ENCODE results near the gene ALDH3A1. TPM values are rescaled to one million over a fixed set of nuclear protein-coding genes. Genes with fewer than 3 reads are reported as not detected.
"Not testable (repeated sequence)": the region's sequence is repeated elsewhere in the genome, so short reads cannot be mapped to it uniquely, and the experiment has no call there.

ALDH3A1 gene
- total and polyA plus RNA-seq, 4 experiments from 2014 or later, result not detected

GRCh38 chr17:19766421-19767270 is 18.5 kb upstream of the ALDH3A1 start:
- Histone ChIP-seq H3K4me3 (ENCODE audit: low read length in 2 of 2) (no peak overlapping the region), H3K27me3 (ENCODE audit: insufficient read depth, low read length) (no peaks in the 10 kb centered on the region), H3K4me1 (ENCODE audit: insufficient read depth, low read length) (peaks cover 47% of the 10 kb centered on the region), H3K9me3 (ENCODE audit: control insufficient read depth in 1 of 2, low read length in 2 of 2) (no peaks in the 10 kb centered on the region), H3K27ac (ENCODE audit: low read depth, low read length) (no peak overlapping the region), H3K36me3 (ENCODE audit: insufficient read depth, low read length) (no peaks in the 10 kb centered on the region)
- ChIA-PET CTCF (ENCODE audit: partially characterized antibody) (interaction anchor here (0.7 to 9.0 kb wide), 38 partner anchors 9 to 461 kb away, joined by 3 to 154 read pairs (median 4); partner anchors contain the start of genes ALDH3A2 and B9D1), POLR2A (ENCODE audit: partially characterized antibody) (interaction anchor here (0.6 to 2.7 kb wide), 4 partner anchors 89 to 389 kb away, joined by 3 to 12 read pairs (median 3); partner anchors contain the start of gene ULK2)
- Mint-ChIP-seq H3K9me3 (no peaks in the 10 kb centered on the region), H3K27me3 (peaks cover 2% of the 10 kb centered on the region in 2 donors), H3K4me1 (peaks cover 25 to 57% (median 38%) of the 10 kb centered on the region in 4 donors), H3K27ac (peak overlapping the region; percentile 24 to 91 (median 72)), H3K4me3 (peak overlapping the region in 5 of 8 donors; percentile 31 to 54 (median 49)), H3K36me3 (no peaks in the 10 kb centered on the region)
- DNase-seq, result peak; percentile 55 to 77 (median 69)
- intact Hi-C loops (cut with micrococcal nuclease), result loop anchor here (1.0 to 5.0 kb wide), 4 partner anchors 46 to 404 kb away; partner anchors contain the start of genes ALDH3A2 and B9D1

- Histone ChIP-seq H3K27ac (ENCODE audit: low read depth, low read length) (no peak overlapping the region), H3K4me1 (ENCODE audit: insufficient read depth, low read length) (peaks cover 41% of the 10 kb centered on the region), H3K4me3 (ENCODE audit: low read length in 2 of 2) (no peak overlapping the region), H3K36me3 (ENCODE audit: insufficient read depth, low read length) (no peaks in the 10 kb centered on the region), H3K27me3 (ENCODE audit: insufficient read depth, low read length) (no peaks in the 10 kb centered on the region), H3K9me3 (ENCODE audit: control insufficient read depth in 1 of 2, low read length in 2 of 2) (no peaks in the 10 kb centered on the region)
- no peaks in the 10 kb centered on the region for H3K36me3 Mint-ChIP-seq
- no peak for DNase-seq
- ChIA-PET POLR2A (ENCODE audit: partially characterized antibody) (interaction anchor here (1.0 to 2.7 kb wide), 3 partner anchors 101 to 388 kb away, joined by 3 to 12 read pairs (median 3); partner anchors contain the start of gene ULK2), CTCF (ENCODE audit: partially characterized antibody) (interaction anchor here (0.7 to 9.0 kb wide), 33 partner anchors 8 to 460 kb away, joined by 3 to 154 read pairs (median 4); partner anchors contain the start of genes ALDH3A2 and B9D1)
- peaks cover 19 to 51% (median 31%) of the 10 kb centered on the region in 4 donors for H3K4me1 Mint-ChIP-seq
- no peak overlapping the region for H3K4me3 Mint-ChIP-seq
- H3K27me3 Mint-ChIP-seq, result peaks cover 2% of the 10 kb centered on the region in 2 donors
- H3K27ac Mint-ChIP-seq, result no peak overlapping the region
- no peaks in the 10 kb centered on the region for H3K9me3 Mint-ChIP-seq
- intact Hi-C loops (cut with micrococcal nuclease), result loop anchor here (1.0 to 5.0 kb wide), 4 partner anchors 46 to 404 kb away; partner anchors contain the start of genes ALDH3A2 and B9D1
These were observed 17.9 kb upstream of the ALDH3A1 start for GRCh38 chr17:19766016-19766415.

- intact Hi-C loops (cut with micrococcal nuclease); H3K9me3 Mint-ChIP-seq; H3K27ac ChIP-seq (ENCODE audit: low read depth, low read length); H3K4me3 Mint-ChIP-seq; H3K27me3 Mint-ChIP-seq; H3K36me3 Mint-ChIP-seq; POLR2A ChIA-PET (ENCODE audit: partially characterized antibody); H3K9me3 ChIP-seq (ENCODE audit: control insufficient read depth in 1 of 2, low read length in 2 of 2); H3K36me3 ChIP-seq (ENCODE audit: insufficient read depth, low read length); H3K4me3 ChIP-seq (ENCODE audit: low read length in 2 of 2); H3K27me3 ChIP-seq (ENCODE audit: insufficient read depth, low read length); DNase-seq: not testable (repeated sequence)
- CTCF ChIA-PET (ENCODE audit: partially characterized antibody), result interaction anchor here (0.7 to 9.0 kb wide), 12 partner anchors 8 to 964 kb away, joined by 3 to 154 read pairs (median 18); partner anchors contain the start of genes ALDH3A2 and B9D1
- Mint-ChIP-seq H3K4me1 (peaks cover 12 to 34% (median 17%) of the 10 kb centered on the region in 4 donors), H3K27ac (peak overlapping the region in 1 of 7 donors; percentile 23)
- peaks cover 25% of the 10 kb centered on the region for H3K4me1 ChIP-seq (ENCODE audit: insufficient read depth, low read length)
These were observed 15.9 kb upstream of the ALDH3A1 start for GRCh38 chr17:19763991-19764390.

GRCh38 chr17:19763416-19763815 is 15.3 kb upstream of the ALDH3A1 start:
- peaks cover 2% of the 10 kb centered on the region in 2 donors for H3K27me3 Mint-ChIP-seq
- DNase-seq, result no peak
- no peak overlapping the region for H3K27ac ChIP-seq (ENCODE audit: low read depth, low read length)
- intact Hi-C loops (cut with micrococcal nuclease), result no loop called here
- no peaks in the 10 kb centered on the region for H3K36me3 Mint-ChIP-seq
- H3K27me3 ChIP-seq (ENCODE audit: insufficient read depth, low read length), result no peaks in the 10 kb centered on the region
- peaks cover 12 to 32% (median 16%) of the 10 kb centered on the region in 4 donors for H3K4me1 Mint-ChIP-seq
- no peaks in the 10 kb centered on the region for H3K9me3 Mint-ChIP-seq
- peaks cover 21% of the 10 kb centered on the region for H3K4me1 ChIP-seq (ENCODE audit: insufficient read depth, low read length)
- peak overlapping the region in 2 of 7 donors; percentile 9 to 23 for H3K27ac Mint-ChIP-seq
- CTCF ChIA-PET (ENCODE audit: partially characterized antibody), result interaction anchor here (0.7 to 9.0 kb wide), 20 partner anchors 9 to 457 kb away, joined by 3 to 154 read pairs (median 8); partner anchors contain the start of genes ALDH3A2 and B9D1
- H3K4me3 ChIP-seq (ENCODE audit: low read length in 2 of 2), result no peak overlapping the region
- no peaks in the 10 kb centered on the region for H3K9me3 ChIP-seq (ENCODE audit: control insufficient read depth in 1 of 2, low read length in 2 of 2)
- no peaks in the 10 kb centered on the region for H3K36me3 ChIP-seq (ENCODE audit: insufficient read depth, low read length)
- POLR2A ChIA-PET (ENCODE audit: partially characterized antibody), result interaction anchor here (1.5 to 2.0 kb wide), 3 partner anchors 8 to 400 kb away, joined by 7 to 14 read pairs (median 14); partner anchors contain the start of genes ALDH3A2 and B9D1
- no peak overlapping the region for H3K4me3 Mint-ChIP-seq

GRCh38 chr17:19762515-19762961 is 14.4 kb upstream of the ALDH3A1 start:
- peaks cover 2% of the 10 kb centered on the region in 2 donors for H3K27me3 Mint-ChIP-seq
- Histone ChIP-seq H3K4me3 (ENCODE audit: low read length in 2 of 2) (no peak overlapping the region), H3K27me3 (ENCODE audit: insufficient read depth, low read length) (no peaks in the 10 kb centered on the region), H3K36me3 (ENCODE audit: insufficient read depth, low read length) (no peaks in the 10 kb centered on the region), H3K9me3 (ENCODE audit: control insufficient read depth in 1 of 2, low read length in 2 of 2) (no peaks in the 10 kb centered on the region), H3K4me1 (ENCODE audit: insufficient read depth, low read length) (peaks cover 12% of the 10 kb centered on the region), H3K27ac (ENCODE audit: low read depth, low read length) (no peak overlapping the region)
- H3K4me1 Mint-ChIP-seq, result peaks cover 5 to 23% (median 9%) of the 10 kb centered on the region in 4 donors
- POLR2A ChIA-PET (ENCODE audit: partially characterized antibody), result interaction anchor here (0.6 to 2.0 kb wide), 5 partner anchors 9 to 400 kb away, joined by 3 to 14 read pairs (median 7); partner anchors contain the start of genes ALDH3A2 and B9D1
- CTCF ChIA-PET (ENCODE audit: partially characterized antibody), result interaction anchor here (0.7 to 9.0 kb wide), 34 partner anchors 10 to 400 kb away, joined by 3 to 154 read pairs (median 4); partner anchors contain the start of genes ALDH3A2, B9D1 and MAPK7
- no peak overlapping the region for H3K27ac Mint-ChIP-seq
- intact Hi-C loops (cut with micrococcal nuclease), result loop anchor here (1.0 kb wide), 2 partner anchors 248 to 400 kb away; partner anchors contain the start of gene B9D1
- no peaks in the 10 kb centered on the region for H3K9me3 Mint-ChIP-seq
- peak; percentile 46 to 60 (median 52) for DNase-seq
- no peaks in the 10 kb centered on the region for H3K36me3 Mint-ChIP-seq
- no peak overlapping the region for H3K4me3 Mint-ChIP-seq

DNA sequence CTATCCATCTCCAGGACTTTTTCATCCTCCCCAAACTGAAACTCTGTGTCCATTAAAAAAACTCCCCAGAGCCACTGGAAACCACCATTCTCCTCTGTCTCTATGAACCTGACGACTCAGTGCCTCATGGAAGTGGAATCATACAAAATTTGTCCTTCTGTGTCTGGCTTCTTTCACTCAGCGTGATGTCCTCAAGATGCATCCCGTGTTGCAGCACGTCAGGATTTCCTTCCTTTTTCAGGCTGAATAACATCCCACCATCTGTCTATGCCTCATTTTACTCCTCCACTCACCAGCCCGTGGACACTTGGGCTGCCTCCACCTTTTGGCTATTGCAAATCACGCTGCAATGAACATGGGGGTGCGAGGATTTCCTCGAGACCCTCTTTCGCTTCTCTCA is 12.6 kb upstream of the ALDH3A1 start:
- no peaks in the 10 kb centered on the region for H3K4me1 ChIP-seq (ENCODE audit: insufficient read depth, low read length)
- Mint-ChIP-seq H3K36me3 (no peaks in the 10 kb centered on the region), H3K4me1 (peaks cover 0 to 13% (median 2%) of the 10 kb centered on the region in 4 donors), H3K4me3 (no peak overlapping the region), H3K9me3 (no peaks in the 10 kb centered on the region), H3K27ac (no peak overlapping the region), H3K27me3 (peaks cover 4 to 10% of the 10 kb centered on the region in 2 donors)
- DNase-seq, result no peak
- no peaks in the 10 kb centered on the region for H3K9me3 ChIP-seq (ENCODE audit: control insufficient read depth in 1 of 2, low read length in 2 of 2)
- H3K4me3 ChIP-seq (ENCODE audit: low read length in 2 of 2), result no peak overlapping the region
- no peaks in the 10 kb centered on the region for H3K27me3 ChIP-seq (ENCODE audit: insufficient read depth, low read length)
- H3K36me3 ChIP-seq (ENCODE audit: insufficient read depth, low read length), result no peaks in the 10 kb centered on the region
- no peak overlapping the region for H3K27ac ChIP-seq (ENCODE audit: low read depth, low read length)
- CTCF ChIA-PET (ENCODE audit: partially characterized antibody), result interaction anchor here (1.1 to 5.9 kb wide), 11 partner anchors 12 to 399 kb away, joined by 3 to 63 read pairs (median 4); partner anchors contain the start of genes ALDH3A2 and B9D1
- intact Hi-C loops (cut with micrococcal nuclease), result no loop called here
- POLR2A ChIA-PET (ENCODE audit: partially characterized antibody), result no interaction called here

Data from CD4-positive, alpha-beta memory T cell (primary cell).